NOMO-1 treated with dmso at 0.1 percent for 144 hours (cell line): Measurements from ENCODE around the gene TNNC1.

ENCODE experiments used
- DNase-seq: peaks from one replicate; lab custom pipeline; 2025; ENCODE audit not compliant: unreplicated experiment; lab: John Stamatoyannopoulos, UW

Gene TNNC1

DNA sequence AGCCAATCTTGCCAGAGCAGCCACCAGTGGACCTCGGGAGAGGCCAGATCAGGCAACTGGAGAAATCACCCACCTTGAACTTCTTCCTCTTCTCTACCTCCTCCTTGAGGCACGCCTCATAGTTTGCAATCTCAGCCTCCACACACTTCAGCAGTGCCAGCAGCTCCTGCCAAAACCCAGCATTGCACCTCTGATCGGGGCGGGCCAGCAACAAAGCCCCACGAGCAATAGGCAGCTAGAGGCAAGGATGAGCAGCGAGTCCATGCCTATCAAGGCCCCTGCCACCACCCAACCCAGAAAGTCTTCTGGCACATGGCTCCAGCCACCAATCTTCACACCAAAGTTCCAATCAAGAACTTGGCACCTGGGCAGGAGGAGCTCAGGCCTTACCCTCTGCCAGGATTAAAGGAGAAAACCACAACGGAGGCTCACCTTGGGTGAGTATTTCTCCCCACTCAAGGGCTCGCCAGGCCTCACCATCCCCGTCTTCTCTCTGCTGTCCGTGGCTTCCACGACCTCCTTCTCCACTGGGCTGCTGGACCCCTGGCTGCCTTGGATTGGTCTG lies 51.1 kb downstream of the TNNC1 start:
- DNase-seq = no peak

DNA sequence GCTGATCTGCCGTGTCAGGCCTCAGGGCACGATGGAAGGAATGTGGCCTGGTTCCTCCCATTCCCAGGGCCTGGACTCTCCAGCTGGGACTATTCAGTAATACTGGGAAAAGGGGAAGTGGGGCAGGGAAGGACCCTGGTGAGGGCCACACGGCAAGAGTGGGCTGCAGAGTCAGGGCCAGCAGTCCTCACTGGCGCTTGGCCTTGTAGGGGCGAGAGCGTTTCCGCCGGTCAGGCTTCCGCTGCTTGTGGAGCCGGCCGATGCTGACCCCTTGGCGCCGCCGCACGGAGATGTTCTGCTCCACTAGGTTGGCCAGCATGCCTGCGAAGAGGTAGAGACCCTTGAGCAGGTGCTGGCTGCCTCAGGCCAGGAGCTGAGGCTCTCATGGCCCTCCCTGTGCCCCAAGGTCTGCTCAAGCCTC lies 51.7 kb downstream of the TNNC1 start:
- DNase-seq = no peak

DNA sequence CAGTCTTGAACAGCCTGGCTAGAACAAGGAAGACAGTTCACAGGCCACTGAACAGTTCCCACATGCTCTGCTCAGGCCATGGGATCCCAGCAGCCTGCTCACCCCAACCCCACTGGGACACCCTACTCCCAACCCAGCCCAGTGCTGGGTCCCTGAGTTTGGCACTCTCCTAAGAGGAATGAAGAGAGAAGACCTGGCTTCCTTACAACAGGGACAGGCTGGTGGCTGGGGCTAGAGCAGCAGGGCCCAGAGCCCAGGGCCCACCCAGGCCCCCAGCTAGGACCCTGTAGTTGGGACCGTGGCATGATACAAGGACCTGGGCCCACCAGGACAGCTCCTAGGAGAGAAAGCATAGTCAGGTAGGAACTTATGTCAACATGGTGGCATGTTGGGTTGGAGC lies 52.3 kb downstream of the TNNC1 start:
- DNase-seq = no peak
